Eye (tissue), 1 donor: ENCODE measurements around the gene SPRR5.

Experiments used
- DNase-seq: peaks from one replicate; pipeline ENCODE4 v3.0.0-alpha.2; 2015

Gene SPRR5

GRCh38 chr1:152946651-152947256 is at the start of gene SPRR5:
Gene SPRR5, plus strand, starts transcription at chr1:152947206. Its CDS starts 1,349 bp downstream, at chr1:152948555.
- DNase-seq: no peak

DNA sequence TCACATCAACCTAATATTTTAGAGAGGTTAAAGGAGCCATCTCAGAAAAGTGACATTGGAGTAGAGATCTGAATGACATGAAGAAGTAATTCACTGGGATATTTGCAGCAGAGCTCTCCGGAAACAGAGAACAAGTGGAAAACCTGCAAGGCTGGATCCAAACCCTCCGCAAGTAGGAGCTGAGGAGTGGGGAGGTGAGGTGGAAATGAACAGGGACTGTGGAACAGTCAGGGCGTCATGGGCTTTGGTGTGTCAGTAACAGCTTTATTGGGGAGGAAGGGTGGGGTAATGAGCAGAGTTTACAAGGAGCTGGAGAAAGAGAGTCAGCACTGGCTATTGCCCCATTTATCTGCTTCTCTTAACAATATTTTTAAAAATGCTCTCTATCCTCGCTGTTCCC is 48.0 kb upstream of the SPRR5 start:
- DNase-seq: no peak

DNA sequence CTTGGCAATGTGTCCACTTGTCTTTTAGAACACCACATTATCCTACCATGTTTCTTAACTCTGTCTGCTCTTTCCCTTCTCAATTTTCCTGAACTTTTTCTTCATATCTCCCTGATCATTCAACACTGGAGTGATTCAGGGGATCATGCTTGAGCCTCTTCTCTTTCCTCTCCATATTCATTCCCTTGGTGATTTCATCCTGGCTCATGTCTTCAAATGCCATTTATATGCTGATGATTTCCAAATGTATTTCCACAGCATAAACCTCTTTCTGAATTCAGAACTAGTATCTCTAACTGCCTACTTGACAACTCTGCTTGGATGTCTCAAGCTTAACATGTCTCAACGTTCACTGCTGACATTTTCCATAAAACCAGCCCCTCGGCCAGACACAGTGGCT is 47.1 kb upstream of the SPRR5 start:
- DNase-seq: no peak

GRCh38 chr1:152901631-152902030 is 45.4 kb upstream of the SPRR5 start:
- DNase-seq: no peak

- DNase-seq: no peak
Measured at GRCh38 chr1:152902636-152903035, 44.4 kb upstream of the SPRR5 start.

- DNase-seq: no peak
Measured at GRCh38 chr1:152904688-152905440, 42.1 kb upstream of the SPRR5 start.

- DNase-seq: no peak
Measured at GRCh38 chr1:152906023-152906565, 40.9 kb upstream of the SPRR5 start.

- no peak for DNase-seq
Measured at GRCh38 chr1:152907686-152908601, 39.1 kb upstream of the SPRR5 start, which contains the start of gene IVL. Gene IVL, plus strand, starts transcription at chr1:152908546. Its CDS starts 1,252 bp downstream, at chr1:152909798.

GRCh38 chr1:152909206-152909605 is 37.8 kb upstream of the SPRR5 start:
- no peak for DNase-seq

GRCh38 chr1:152912471-152912870 is 34.5 kb upstream of the SPRR5 start:
- DNase-seq: no peak

DNA sequence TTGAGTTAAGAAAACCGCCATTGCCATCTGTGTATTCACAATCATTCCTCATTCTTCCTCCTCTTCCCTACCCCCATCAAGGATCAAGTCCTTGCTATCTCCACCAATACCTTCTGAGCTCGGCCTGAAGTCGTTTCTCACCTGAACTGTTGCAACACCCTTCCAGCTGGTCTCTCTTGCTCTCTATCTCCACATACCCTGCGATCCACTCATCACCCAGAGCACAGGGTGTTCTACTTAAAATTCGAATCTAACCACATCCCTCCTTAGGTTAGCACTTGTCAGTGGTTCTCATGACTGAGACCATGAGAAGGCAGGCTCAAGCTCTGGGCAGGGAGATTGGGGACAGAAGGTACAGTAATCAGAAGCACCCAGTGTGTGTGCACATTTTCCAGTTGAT is 34.1 kb upstream of the SPRR5 start:
- no peak for DNase-seq

DNA sequence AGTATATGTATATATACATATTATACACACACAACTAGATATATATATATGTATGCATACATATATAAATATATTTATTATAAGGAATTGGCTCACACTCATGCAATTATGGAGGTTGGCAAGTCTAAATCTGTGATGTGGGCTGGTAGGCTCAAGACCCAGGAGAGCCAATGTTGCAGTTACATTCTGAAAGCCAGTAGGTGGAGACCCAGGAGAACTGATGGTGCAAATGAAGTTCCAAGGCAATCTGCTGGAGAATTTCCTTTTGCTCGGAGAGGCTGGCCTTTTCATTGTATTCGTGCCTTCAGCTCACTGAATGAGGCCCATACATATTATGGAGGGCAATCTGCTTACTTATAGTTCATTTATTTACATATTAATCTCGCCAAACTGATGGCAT is 29.2 kb upstream of the SPRR5 start:
- no peak for DNase-seq

DNA sequence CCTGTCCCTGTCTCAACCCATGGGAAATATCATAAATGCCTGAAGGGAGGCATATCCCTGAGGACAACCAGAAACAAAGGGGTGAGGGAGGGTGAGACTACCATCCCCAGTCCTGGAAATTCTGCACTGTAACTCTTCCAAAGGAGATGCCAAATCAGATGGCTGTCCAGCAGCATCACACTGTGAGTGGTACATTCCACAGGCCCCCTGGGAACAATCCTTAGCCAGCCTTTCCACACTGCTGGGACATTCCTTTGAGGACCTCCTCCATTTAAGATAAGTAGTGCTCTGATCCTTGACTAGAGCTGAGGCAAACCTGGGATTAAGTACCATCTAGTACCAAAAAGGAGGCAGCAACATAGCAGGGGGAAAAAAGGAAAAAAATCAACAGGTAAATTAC is 27.9 kb upstream of the SPRR5 start:
- DNase-seq: no peak

GRCh38 chr1:152924191-152924590 is 22.8 kb upstream of the SPRR5 start:
- DNase-seq: no peak

- no peak for DNase-seq
Measured at GRCh38 chr1:152926091-152926490, 20.9 kb upstream of the SPRR5 start.

DNA sequence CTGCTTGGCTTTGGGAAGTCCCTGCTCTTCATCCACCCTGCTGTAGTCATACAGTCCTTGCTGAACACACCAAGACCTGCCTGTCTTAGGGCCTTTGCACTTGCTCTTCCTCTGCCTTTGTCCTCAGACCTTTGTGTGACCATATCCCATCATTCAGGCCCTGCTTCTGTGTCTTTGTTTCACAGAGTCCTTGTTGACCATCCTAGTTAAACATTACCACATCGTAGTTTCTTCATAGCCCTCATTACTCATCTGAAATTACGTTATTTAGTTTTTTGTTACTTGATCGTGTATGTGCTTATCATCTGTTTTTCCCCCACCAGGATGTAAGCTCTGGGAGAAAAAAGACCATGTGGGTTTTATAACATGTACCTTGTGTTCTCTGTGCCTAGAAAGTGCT is 18.3 kb upstream of the SPRR5 start:
- DNase-seq: no peak

- no peak for DNase-seq
Measured at GRCh38 chr1:152932170-152932811, 14.7 kb upstream of the SPRR5 start.

- no peak for DNase-seq
Measured at GRCh38 chr1:152933196-152933595, 13.8 kb upstream of the SPRR5 start.

DNA sequence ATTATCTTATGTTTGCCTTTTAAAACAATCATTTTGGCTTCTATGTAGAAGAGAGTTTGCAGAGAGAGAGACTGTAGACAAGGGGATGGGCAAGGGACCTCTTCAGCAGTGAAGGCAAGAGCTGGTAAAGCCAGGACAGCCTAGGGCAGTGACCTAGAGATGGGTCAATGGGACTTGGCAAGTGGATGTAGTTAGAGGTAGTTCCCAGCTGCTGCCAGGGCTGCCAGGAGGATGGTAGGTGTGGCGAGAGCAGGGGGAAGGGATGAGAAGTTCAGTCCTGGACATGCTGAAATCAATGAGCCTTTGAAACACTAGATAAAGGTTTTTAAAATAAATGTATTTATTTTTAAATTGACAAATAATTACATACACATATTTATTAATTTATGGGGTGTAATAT is 6.4 kb upstream of the SPRR5 start:
- no peak for DNase-seq

- no peak for DNase-seq
Measured at GRCh38 chr1:152941037-152941711, 5.8 kb upstream of the SPRR5 start.

DNA sequence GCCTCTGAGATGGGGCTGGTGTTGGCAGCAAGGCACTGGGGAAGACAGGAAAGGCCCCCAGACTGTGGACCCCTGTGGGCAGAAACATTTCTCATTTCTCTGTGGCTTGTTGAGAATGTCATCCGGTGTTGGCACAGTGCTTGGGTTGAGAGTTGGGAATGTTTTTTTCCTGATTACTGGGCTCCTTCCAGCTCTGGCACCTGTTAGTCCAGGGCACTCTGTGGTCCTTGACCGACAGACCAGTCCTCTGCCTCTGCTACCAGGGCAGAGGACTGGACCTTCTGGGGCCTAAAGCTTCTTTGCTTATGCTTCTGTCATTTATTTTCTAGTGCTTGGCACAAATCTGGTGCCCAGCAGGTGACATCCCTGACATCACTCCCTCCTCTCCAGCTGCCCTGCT is 4.8 kb upstream of the SPRR5 start:
- DNase-seq: no peak

DNA sequence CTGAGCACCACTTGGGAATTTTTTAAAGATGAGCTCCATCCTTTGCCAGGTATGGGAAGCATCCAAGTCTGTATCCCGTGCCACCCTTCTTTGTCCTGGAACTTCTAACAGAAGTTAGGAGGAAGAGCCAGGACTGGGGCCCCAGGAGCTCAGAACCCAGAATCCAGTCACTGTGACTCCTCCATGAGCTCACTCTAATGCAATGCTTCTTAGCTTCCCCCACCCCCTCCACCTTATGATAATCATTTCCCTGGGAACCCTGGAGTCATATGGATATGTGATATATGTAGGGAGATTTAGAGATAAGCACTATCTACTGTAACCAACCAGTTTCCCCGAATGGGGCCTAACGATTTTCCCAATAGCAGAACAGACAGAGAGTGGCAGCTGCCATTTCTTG is 758 bp upstream of the SPRR5 start:
- DNase-seq: no peak
